AG20443 (cell line): ENCODE measurements around the gene ALS2CL.
A peak's percentile ranks its signal among the peaks of the same experiment; 100 is the strongest.

ENCODE experiments used
- DNase-seq: peaks from one replicate; pipeline ENCODE4 v3.0.0; 2012; ENCODE audit warnings: low spot score, mixed read lengths

The ALS2CL gene

DNA sequence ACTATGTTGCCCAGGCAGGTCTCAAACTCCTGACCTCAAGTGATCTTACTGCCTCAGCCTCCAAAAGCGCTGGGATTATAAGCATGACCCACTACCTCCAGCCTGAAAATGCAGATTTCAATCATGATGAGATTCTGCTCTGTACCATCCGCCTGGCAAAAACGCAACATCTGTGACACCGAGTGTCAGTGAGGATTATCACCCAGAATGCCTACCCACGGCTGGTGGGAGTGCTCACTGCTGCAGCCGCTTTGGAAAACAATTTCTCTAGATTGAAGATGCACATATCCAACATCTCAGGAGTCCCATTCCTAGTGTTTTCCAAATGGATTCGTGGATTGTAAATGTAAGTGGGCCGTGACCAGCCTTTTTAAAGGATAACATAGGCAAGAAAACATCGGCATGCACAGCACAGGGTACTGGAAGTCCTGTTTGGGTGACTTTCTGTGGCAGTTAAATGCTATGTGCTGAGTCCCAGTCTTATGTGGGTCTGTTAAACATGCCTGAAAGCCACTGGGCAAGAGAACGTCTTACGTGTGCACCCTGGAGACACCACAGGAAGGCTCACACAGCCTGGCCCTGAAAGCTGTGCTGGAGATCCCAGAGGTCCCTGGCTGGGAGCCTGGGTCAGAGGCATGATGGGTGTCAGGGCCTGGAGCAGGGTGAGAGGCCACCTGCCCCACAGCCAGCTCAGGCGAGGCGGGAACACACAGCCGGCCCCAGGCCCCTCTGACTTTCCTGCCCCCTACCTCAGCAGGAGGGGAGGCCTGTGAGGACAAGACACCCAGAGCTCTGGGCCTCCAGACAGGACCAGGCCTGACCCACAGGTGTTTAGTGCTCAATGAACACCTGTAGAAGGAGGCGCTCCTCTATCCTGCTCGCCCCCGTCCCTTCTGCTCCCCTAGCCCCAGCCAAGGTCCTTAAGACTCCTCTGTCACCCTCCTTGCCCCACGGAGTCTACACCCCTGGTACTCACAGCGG is 23.3 kb upstream of the ALS2CL start:
- peak; percentile 7 for DNase-seq

DNA sequence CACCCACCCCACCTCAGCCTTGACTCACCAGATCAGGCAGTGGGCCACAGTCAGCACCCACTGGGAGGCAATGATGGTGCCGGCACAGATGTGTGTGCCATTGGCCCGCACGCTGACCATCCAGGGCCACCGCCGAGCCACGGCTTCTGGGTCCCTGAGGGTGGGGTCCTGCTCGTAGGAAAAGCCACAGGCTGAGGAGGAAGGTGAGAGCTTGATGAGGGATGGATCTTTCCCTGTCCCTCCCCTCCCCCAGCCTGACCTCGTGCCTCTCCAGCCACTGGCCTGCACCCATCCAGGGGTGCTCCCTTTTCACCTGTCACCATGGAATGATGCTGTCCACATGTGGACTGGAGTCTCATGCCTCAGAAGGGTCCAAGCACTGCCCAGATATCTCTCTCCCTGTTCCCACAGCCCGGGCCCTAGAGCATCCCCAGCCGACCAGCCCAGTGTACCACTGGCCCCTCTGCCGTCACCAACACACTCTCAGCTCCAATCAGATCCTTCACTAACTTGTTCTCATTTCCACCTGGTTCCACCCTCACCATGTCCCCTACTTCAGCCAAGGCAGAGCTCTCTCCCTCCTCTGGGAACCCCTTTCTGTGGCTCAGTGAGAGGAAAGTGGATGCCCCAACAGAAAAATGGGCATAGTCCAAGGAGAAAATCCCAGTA is 22.2 kb upstream of the ALS2CL start:
- peak; percentile 7 for DNase-seq

DNA sequence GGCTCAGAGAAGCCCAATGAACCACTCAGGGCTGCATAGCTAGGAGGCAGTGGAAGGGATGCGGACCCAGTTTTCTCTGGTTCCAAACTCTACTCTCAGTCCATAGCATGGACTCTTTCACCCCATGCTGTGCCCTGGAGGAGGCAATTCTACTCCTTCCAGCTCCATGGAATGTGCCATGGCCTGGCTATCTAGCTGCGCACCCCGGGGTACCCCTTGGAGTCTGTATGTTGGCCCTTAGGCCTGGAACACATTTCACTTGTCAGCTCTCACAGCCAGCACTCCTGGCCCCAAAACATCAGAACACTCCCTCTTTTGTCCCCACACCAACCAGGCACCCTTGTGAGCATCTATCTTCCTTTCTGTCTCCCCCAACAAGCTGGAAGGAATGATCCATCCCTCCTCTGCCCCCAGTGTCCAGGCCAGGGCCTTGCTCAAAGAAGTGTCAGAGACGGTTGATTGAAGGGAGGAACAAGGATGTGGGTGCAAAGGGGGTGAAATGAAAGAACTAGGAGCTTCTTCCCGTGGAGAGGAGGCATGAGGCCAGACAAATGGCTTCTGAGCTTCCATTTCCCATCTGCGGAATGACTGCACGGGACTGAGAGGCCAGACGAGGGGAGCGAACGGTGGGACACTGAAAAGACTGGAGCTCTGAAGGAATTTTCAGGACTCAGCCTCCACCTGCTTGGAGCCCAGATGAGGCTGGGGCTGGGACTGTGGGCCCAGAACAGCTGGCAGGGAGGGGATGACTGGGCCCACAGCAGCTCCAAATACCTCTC is 21.4 kb upstream of the ALS2CL start:
- DNase-seq = peak; percentile 8

GRCh38 chr3:46713898-46714552 is 20.5 kb upstream of the ALS2CL start:
- no peak for DNase-seq

- DNase-seq = no peak
Measured at GRCh38 chr3:46713050-46713897, 19.8 kb upstream of the ALS2CL start.

DNA sequence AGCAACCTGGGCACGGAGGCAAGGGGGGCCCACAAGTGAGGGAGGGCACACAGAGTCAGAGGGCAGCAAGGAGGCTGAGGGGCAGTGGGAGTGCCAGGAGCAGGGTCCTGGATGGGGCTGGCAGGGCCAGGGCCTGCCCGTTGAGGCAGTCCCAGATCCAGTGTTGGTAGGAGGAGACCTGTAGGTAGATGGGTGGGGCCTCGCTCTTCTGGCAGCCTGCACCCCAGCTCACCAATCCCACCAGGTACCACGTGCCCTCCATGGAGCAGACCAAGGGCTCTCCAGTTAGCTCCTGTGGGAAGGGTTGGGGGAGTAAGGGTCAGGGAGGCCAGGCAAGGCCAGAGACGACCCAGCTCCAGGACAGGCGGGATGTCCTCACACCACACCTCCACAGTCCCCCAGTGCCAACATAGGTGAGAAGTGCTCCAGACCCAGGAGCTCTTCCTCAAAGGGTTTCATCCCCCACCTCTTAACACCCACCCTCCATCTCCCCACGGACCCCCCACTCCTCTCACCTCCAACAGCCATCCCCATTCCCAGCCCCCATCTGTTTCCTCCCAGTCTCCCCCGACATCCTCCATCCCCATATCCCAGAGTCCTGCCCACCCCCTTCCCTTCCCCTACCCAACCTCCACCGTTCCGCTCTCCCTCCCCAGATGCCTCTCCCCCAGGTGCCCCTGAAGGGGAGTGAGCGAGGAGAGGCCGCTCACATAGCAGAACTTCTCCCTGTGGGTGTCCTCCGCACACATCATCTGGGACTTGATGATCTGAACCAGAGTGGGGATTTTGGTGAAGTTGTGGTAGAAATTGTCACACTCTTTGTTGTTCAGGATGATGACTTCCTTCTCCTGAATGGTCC is 18.9 kb upstream of the ALS2CL start:
- no peak for DNase-seq

DNA sequence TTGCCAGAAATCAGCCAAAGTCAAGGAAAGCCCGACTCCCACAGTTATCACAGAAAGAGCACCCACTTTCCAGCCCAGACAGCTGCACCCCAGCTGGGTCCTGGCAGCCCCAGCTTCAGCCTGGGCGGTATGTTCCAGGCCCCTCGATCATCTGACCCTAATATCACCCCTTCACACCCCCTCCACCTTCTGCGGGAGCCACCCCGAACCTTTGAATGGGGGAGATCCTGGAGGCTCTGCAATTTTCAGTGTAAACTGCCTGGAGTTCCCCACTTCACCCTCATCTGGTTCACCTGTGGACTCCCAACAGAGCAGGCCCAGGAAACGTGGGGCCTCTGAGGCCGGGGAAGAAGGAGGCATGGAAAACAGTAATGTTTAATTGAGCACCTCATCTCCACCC is 18.3 kb upstream of the ALS2CL start:
- no peak for DNase-seq

GRCh38 chr3:46711305-46711704 is 17.8 kb upstream of the ALS2CL start:
- DNase-seq = no peak

GRCh38 chr3:46710671-46711295 is 17.3 kb upstream of the ALS2CL start:
- no peak for DNase-seq

GRCh38 chr3:46710229-46710628 is 16.8 kb upstream of the ALS2CL start:
- DNase-seq = no peak

- DNase-seq = no peak
Measured at GRCh38 chr3:46709721-46710120, 16.2 kb upstream of the ALS2CL start.

DNA sequence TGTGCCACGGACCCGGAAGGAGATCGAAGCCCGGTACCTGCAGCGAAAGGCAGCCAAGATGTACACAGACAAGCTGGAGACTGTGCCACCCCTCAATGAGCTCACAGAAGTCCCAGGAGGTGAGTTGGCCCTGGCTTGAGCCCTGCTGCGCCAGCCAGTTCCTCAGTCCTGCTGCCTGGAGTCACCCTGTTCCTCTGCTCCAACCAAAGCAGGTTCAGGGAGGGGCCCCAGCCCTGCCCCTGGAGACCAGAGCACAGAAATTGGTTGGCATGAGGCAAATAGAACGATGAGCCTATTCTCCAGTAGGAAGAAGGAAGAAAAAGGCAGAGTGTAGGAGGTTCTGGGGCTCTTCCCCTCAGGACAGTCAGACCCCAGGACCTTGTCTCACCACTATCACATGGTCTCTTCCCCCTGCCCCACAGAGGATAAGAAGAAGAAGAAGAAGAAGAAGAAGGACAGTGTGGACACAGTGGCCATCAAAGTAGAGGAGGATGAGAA is 15.7 kb upstream of the ALS2CL start:
- no peak for DNase-seq

DNA sequence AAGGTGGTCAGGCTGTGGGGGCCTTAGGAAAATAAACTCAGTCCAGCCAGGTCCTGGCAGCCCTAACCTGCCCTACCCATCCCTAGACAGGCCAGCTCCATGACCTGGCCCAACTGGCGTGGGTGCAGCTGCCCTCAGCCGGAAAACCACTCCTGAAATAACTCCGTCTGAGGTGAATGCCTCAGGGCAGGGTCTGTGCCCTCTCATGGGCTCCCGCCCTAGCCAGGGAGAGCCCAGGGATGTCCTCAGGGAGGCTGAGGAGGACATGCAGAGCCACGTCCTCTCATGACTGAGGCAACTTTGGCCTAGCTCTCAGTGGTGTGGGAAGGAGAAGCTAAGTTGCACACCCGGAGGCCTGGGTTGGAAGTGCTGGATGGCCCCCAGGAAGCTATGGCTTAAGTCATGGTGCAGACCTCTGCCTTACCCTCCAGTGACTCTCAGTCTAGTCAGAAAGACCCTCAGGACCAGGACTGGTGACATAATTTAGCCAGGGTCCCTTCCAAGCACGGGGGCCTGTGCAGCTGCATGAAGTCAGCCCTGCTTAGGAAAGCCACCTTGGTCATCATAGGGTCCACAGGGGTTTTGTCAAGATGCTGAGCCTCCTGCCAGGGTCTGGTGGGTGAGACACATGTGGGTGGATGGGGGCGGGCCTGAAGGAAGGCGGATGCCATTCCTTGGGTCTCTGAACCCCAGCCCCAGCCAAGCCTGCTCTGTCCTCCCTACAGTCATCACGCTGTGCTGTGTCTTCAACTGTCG is 15.1 kb upstream of the ALS2CL start:
- no peak for DNase-seq

- no peak for DNase-seq
Measured at GRCh38 chr3:46707601-46708011, 14.1 kb upstream of the ALS2CL start.

- no peak for DNase-seq
Measured at GRCh38 chr3:46706771-46707582, 13.5 kb upstream of the ALS2CL start.

DNA sequence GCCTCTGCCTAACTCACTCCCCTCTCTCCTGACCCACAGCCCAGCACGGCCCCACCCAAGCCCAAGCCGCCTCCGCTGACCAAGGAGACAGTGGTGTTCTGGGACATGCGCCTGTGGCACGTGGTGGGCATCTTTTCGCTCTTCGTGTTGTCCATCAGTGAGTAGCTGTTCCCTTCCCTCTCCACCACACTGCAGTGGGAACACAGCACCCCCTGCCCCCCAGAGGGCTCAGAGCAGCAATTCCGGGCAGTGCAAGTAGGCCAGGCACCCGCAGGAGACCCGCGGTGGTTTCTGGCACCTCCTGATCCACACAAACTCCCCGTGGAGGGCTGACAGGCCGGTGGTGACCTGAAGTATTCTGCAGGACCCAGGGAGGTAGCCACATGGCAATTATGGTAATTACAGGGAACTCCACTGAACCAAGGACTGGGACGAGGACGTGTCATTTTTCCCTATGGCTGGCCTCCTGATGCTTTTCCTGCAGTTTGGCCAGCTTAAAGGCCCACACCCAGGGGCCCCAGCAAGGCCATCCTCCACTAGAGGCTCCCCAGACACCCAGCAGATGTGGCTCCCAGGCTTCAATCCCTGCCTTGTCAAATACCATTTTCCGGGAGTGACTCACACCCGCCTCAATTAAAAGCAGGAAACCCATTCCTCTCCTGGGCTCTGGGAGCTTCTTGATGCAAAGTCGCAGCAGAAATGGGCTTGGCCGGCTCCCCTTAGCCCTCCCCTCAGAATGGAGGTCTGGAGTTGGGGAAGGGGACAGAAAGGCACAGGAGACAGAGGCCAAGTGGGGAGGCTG is 12.5 kb upstream of the ALS2CL start:
- peak; percentile 76 for DNase-seq

DNA sequence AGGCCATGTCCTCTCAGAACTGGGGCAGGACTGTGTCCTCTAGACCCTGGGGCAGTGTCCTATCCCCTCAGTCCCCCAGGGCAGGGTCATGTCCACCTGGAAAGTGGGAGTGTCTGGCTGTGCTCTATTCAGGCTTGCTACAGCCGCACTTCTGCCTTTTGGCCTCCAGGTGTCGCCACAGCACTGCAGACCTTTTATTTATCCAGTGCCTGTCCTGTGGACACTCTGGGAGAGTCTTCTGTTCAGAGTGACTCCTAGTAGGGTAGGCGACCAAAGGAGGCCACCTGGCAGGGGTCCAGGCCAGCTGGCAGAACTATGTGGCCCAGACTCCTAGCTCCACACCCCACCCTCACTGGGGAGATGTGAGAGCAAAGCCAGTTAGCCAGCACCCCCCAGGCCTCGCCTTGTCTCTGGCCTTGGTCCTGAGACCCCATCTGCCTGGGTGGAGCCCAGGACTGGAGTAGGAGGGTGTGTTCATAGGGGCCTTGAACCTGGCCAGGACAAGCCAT is 11.6 kb upstream of the ALS2CL start:
- peak; percentile 82 for DNase-seq
